Spleen (tissue), 11 donors: Measurements from ENCODE around the gene CHD5. TPM values are rescaled to one million over a fixed set of nuclear protein-coding genes. Genes with fewer than 3 reads are reported as not detected.
"Not testable (repeated sequence)": the region's sequence is repeated elsewhere in the genome, so short reads cannot be mapped to it uniquely, and the experiment has no call there.

Experiments
- DNase-seq: peaks from one replicate; pipeline ENCODE4 v3.0.0-alpha.2; 2020
- H3K27ac ChIP-seq, 8 donors: fragments of 200-600 bp; sonication (generic) in 7 of 8; 1 replicate in 4 of 8; 2 replicates in 4 of 8; pipeline versions ENCODE4 v1.5.0 to v1.8.0; 2016 to 2021; ENCODE audit warnings: inconsistent platforms in 4 of 8, mild to moderate bottlenecking in 4 of 8, moderate library complexity in 1 of 8
- H3K27me3 ChIP-seq, 7 donors: fragments of 200-600 bp; sonication (generic) in 6 of 7; replicated peaks in 1 of 7; 1 replicate in 4 of 7; 2 replicates in 3 of 7; pipeline versions ENCODE4 v1.5.0 to v1.8.0; 2016 to 2021; ENCODE audit warnings: inconsistent platforms in 3 of 7, mild to moderate bottlenecking in 1 of 7
- H3K36me3 ChIP-seq, 6 donors: fragments of 200-600 bp; sonication (generic) in 5 of 6; 1 replicate in 4 of 6; 2 replicates in 2 of 6; pipeline versions ENCODE4 v1.5.0 to v1.8.0; 2016 to 2021; ENCODE audit warnings: inconsistent platforms in 2 of 6
- H3K4me1 ChIP-seq, 6 donors: fragments of 200-600 bp; sonication (generic) in 5 of 6; 1 replicate in 3 of 6; 2 replicates in 3 of 6; pipeline versions ENCODE4 v1.5.0 to v1.8.0; 2016 to 2021; ENCODE audit warnings: inconsistent platforms in 3 of 6
- H3K4me3 ChIP-seq, 8 donors: fragments of 200-600 bp; sonication (generic) in 7 of 8; 1 replicate in 4 of 8; 2 replicates in 4 of 8; pipeline versions ENCODE4 v1.5.0 to v1.8.0; 2016 to 2021; ENCODE audit warnings: inconsistent platforms in 4 of 8, mild to moderate bottlenecking in 4 of 8, moderate library complexity in 2 of 8
- H3K9me3 ChIP-seq, 8 donors: fragments of 200-600 bp; sonication (generic) in 7 of 8; 1 replicate in 4 of 8; 2 replicates in 4 of 8; pipeline versions ENCODE4 v1.5.0 to v1.8.0; 2016 to 2021; ENCODE audit warnings: inconsistent platforms in 4 of 8
- POLR2A ChIP-seq, 3 donors: fragments of 450-650 bp; IDR thresholded peaks; one replicate each; pipeline ENCODE4 v1.5.1; 2017; ENCODE audit warnings: antibody characterized with exemption in 3 of 3, mild to moderate bottlenecking in 1 of 3
- POLR2AphosphoS5 ChIP-seq, 3 donors: sonication (generic); formaldehyde crosslinking; IDR thresholded peaks; one replicate each; pipeline ENCODE4 v1.5.1; 2017; ENCODE audit warnings: antibody characterized with exemption in 3 of 3
- WGBS, 5 donors: extraction: QIAGEN DNeasy Blood & Tissue Kit in 3 of 5; methylation state at CpG; one replicate each; pipeline versions ENCODE4 v1.1.5 to v1.1.7; 2013 to 2018; 5-methylcytosine and 5-hydroxymethylcytosine counted together
- intact Hi-C: fragments of 100-400 bp; cut with DNase I; formaldehyde crosslinking; loops from one replicate; pipeline ENCODE4 v1.15.0; 2023; ENCODE audit warnings: low total_unique reads
- polyA plus RNA-seq, 3 donors: library from polyadenylated mRNA; stranded (reverse); fragments of 200-250 nt; gene quantifications; one replicate each; pipeline ENCODE4 v1.2.1, GENCODE V29; 2013
- total RNA-seq, 7 donors: library from RNA; depleted of rRNA in 3 of 7; stranded (reverse); fragments of >200 nt in 3 of 7; fragmentation: NEBNext Ultra II Directional in 4 of 7; extraction: Animal tissue kit (Norgen Biotek cat#: 25700) in 4 of 7; gene quantifications; one replicate each; pipeline versions ENCODE4 v1.1.0 to v1.2.1, GENCODE V29; 2016 to 2021
- TF ChIP-seq, protein P1 (sequence below), 11 experiments: fragments of 200-600 bp in 7 of 11; fragments of 450-650 bp in 4 of 11; sonication (generic) in 4 of 11; IDR thresholded peaks in 8 of 11; conservative IDR thresholded peaks in 3 of 11; 1 replicate in 7 of 11; 2 replicates in 4 of 11; pipeline versions ENCODE4 v1.4.0 to v1.8.0; 2016 to 2021; ENCODE audit warnings: antibody characterized with exemption in 11 of 11, inconsistent platforms in 4 of 11, mild to moderate bottlenecking in 1 of 11
- donor health status: healthy with polysubstance abuse.
- donor health status: DM: no; HTN: no; CAD: no; lungs with moderate emphysema.
- donor health status: DM: no; HTN: no; CAD: no.
- donor health status: Bipolar disorder and iron deficiency.
- donor health status: healthy.
- donor health status: DM: no; HTN: no; CAD: no.
- donor health status: DM: yes; HTN: yes; CAD: no.

CHD5 gene
- total and polyA plus RNA-seq, 10 donors = 0.04 to 0.44 (median 0.13) TPM

DNA sequence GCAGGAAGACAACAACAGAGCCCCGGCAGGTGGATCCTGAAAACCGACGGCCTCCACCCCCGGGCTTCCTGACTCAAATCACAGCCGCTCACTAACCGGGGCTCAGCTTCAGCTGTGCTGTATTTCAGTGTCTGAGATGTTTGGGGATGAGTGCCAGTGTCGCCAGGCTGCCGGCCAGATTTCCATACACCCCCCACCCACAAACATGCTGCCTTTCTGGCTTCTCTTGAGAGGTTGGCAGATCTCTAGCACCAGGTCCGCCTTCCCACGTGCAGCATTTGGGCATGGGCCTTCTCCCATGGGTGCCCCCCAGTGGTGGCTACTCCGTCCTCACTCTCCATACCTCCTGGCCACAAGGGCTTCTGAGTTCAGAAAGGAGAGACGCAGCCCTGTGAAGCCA is 99.7 kb downstream of the CHD5 start:
- no peak for DNase-seq
- peaks cover 0 to 100% (median 50%) of the 10 kb centered on the region in 6 donors for H3K36me3 ChIP-seq
- H3K27ac ChIP-seq = no peak overlapping the region
- TF ChIP-seq POLR2AphosphoS5 (IDR thresholded peaks at IDR 0.05) = no peak
- TF ChIP-seq, protein P1, sequence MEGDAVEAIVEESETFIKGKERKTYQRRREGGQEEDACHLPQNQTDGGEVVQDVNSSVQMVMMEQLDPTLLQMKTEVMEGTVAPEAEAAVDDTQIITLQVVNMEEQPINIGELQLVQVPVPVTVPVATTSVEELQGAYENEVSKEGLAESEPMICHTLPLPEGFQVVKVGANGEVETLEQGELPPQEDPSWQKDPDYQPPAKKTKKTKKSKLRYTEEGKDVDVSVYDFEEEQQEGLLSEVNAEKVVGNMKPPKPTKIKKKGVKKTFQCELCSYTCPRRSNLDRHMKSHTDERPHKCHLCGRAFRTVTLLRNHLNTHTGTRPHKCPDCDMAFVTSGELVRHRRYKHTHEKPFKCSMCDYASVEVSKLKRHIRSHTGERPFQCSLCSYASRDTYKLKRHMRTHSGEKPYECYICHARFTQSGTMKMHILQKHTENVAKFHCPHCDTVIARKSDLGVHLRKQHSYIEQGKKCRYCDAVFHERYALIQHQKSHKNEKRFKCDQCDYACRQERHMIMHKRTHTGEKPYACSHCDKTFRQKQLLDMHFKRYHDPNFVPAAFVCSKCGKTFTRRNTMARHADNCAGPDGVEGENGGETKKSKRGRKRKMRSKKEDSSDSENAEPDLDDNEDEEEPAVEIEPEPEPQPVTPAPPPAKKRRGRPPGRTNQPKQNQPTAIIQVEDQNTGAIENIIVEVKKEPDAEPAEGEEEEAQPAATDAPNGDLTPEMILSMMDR (IDR thresholded peaks at IDR 0.05 in 8 of 11, conservative IDR thresholded peaks at IDR 0.05 in 3 of 11) = no peak
- H3K27me3 ChIP-seq = no peaks in the 10 kb centered on the region
- no peaks in the 10 kb centered on the region for H3K9me3 ChIP-seq
- WGBS, 5 donors = 59 to 75% (median 72%) methylated on average over 7 to 12 of the region's 12 CpGs
- peaks cover 0 to 11% (median 2%) of the 10 kb centered on the region in 6 donors for H3K4me1 ChIP-seq
- no peak overlapping the region for H3K4me3 ChIP-seq
- intact Hi-C loops = no loop called here

DNA sequence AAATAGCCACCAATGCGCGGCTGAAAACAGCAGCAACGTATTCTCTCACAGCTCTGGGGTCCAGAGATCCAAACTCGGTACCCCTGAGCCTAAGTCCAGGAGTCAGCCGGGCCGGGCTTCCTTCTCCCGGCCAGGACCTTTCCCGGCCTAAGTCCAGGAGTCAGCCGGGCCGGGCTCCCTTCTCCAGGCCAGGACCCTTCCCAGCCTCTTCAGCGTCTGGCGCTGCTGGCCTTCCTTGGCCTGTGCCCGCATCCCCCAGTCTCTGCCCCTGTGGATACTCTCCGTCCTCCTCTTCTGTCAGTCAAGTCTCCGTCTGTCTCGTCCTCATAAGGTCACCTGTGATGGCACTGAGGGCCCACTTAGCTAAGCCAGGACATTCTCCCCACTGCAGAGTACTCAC is 102.2 kb downstream of the CHD5 start:
- no peaks in the 10 kb centered on the region for H3K27me3 ChIP-seq
- DNase-seq = no peak
- H3K27ac ChIP-seq = no peak overlapping the region
- peaks cover 0 to 4% (median 1%) of the 10 kb centered on the region in 6 donors for H3K4me1 ChIP-seq
- intact Hi-C loops = no loop called here
- TF ChIP-seq, protein P1 (IDR thresholded peaks at IDR 0.05 in 8 of 11, conservative IDR thresholded peaks at IDR 0.05 in 3 of 11) = no peak
- TF ChIP-seq POLR2AphosphoS5 (IDR thresholded peaks at IDR 0.05) = no peak
- no peak for TF ChIP-seq POLR2A (IDR thresholded peaks at IDR 0.05)
- H3K9me3 ChIP-seq = no peaks in the 10 kb centered on the region
- 91 to 97% (median 96%) methylated on average over 16 of the region's 16 CpGs for WGBS, 5 donors
- peaks cover 0 to 100% (median 56%) of the 10 kb centered on the region in 6 donors for H3K36me3 ChIP-seq
- H3K4me3 ChIP-seq = no peak overlapping the region

DNA sequence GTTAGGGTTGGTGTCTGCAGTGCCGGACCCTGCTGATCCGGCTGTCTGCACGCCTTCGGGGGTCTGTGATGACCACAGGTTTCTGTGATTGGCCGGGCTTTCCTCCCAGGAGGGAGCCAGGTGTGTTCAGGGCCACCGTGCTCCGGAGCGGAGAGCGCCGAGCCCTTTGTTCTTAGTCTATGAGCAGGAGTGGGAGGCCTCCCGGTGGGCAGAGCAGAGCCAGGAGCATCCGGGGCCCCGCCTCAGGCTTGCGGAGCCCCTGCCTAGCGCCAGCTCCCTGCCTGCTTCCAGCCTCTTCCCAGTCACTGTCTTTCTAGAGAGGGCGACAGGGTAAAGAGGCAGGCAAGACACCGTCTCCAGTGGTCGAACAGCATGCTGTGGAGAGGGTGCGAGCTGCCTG is 102.6 kb downstream of the CHD5 start:
- H3K36me3 ChIP-seq = peaks cover 0 to 100% (median 53%) of the 10 kb centered on the region in 6 donors
- 81 to 91% (median 84%) methylated on average over 13 to 19 of the region's 19 CpGs for WGBS, 5 donors

DNA sequence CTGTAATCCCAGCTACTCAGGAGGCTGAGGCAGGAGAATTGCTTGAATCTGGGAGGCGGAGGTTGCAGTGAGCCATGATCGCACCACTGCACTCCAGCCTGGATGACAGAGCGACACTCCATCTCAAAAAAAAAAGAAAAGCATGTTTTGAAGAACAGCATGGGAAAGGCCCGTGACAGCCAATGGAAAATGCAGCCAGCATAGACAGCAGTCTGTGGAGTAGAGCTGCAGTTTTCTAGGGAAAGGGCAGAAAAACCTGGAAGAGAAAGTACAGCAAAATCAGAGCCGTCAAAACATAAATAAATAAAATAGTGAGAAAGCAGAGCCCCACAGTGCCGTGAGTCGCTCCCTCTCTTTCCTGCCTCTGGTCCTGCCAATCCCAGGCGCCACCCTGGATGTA is 103.1 kb downstream of the CHD5 start:
- H3K4me3 ChIP-seq, H3K27ac ChIP-seq, DNase-seq, H3K4me1 ChIP-seq, H3K27me3 ChIP-seq, intact Hi-C loops, H3K9me3 ChIP-seq: not testable (repeated sequence)
- peaks cover 0 to 100% (median 52%) of the 10 kb centered on the region in 6 donors for H3K36me3 ChIP-seq
- 90 to 96% (median 94%) methylated on average over 8 of the region's 8 CpGs for WGBS, 5 donors

More for the DNA sequence above, 102.6 kb downstream of the CHD5 start:
- no peak for DNase-seq
- H3K9me3 ChIP-seq = no peaks in the 10 kb centered on the region
- intact Hi-C loops = no loop called here
- TF ChIP-seq POLR2A (IDR thresholded peaks at IDR 0.05) = no peak
- peak in 1 of 3 donors; percentile 24 for TF ChIP-seq POLR2AphosphoS5 (IDR thresholded peaks at IDR 0.05)
- peaks cover 0 to under 1% (median 0%) of the 10 kb centered on the region in 6 donors for H3K4me1 ChIP-seq
- no peak overlapping the region for H3K4me3 ChIP-seq
- no peak overlapping the region for H3K27ac ChIP-seq
- H3K27me3 ChIP-seq = no peaks in the 10 kb centered on the region

DNA sequence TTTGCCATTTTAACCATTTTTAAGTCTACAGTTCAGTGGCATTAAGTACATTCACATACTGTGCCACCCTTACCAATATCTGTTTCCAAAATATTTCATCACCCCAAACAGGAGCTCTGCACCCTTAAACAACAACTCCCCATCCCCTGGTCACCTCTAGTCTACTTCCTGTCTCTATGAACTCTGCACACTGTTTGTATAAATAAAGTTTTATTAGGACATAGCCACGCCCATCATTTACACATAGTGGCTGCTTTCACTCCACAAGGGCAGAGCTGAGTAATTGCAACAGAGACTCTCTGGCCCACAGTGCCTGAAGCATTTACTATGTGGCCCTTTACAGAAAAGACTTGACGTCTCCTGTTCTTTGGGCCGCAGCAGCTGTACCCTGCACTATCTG is 104.4 kb downstream of the CHD5 start:
- Histone ChIP-seq H3K36me3 (peaks cover 0 to 100% (median 44%) of the 10 kb centered on the region in 6 donors), H3K4me1 (no peaks in the 10 kb centered on the region), H3K27ac (no peak overlapping the region), H3K4me3 (no peak overlapping the region), H3K9me3 (no peaks in the 10 kb centered on the region), H3K27me3 (no peaks in the 10 kb centered on the region)
- intact Hi-C loops = no loop called here
- WGBS, 5 donors = 91 to 97% (median 93%) methylated on average over 3 of the region's 3 CpGs
- no peak for TF ChIP-seq POLR2A (IDR thresholded peaks at IDR 0.05)
- no peak for TF ChIP-seq POLR2AphosphoS5 (IDR thresholded peaks at IDR 0.05)
- TF ChIP-seq, protein P1 (IDR thresholded peaks at IDR 0.05 in 8 of 11, conservative IDR thresholded peaks at IDR 0.05 in 3 of 11) = no peak
- no peak for DNase-seq
